ENCODE results near the gene PTPN13.
"Not testable (repeated sequence)": the region's sequence is repeated elsewhere in the genome, so short reads cannot be mapped to it uniquely, and the experiment has no call there.

The PTPN13 gene

GRCh38 chr4:86644892-86645291 is 50.8 kb downstream of the PTPN13 start:
- DNase-seq = no peak

DNA sequence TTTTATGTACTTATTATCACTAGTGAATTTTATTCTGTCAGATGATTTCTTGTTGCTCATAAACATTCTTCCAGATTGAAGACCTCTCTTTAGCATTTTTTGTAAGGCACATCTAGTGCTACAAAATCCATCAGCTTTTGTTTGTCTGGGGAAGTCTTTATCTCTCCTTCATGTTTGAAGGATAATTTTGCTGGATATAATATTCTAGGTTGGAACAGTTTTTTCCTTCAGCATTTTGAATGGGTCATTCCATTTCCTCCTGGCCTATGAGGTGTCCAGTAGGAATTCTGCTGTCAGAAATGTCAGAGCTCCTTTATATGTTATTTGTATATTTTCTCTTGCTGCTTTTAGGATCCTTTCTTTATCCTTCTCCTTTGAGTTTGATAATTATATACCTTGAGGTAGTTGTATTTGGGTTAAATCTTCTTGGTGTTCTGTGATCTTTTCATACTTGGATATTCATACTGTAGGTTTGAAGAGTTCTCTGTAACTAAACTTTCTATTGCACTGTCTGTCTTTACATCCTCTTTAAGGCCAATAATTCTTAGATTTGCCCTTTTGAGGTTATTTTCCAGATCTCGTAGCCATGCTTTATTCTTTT is 58.3 kb downstream of the PTPN13 start:
- DNase-seq = no peak

DNA sequence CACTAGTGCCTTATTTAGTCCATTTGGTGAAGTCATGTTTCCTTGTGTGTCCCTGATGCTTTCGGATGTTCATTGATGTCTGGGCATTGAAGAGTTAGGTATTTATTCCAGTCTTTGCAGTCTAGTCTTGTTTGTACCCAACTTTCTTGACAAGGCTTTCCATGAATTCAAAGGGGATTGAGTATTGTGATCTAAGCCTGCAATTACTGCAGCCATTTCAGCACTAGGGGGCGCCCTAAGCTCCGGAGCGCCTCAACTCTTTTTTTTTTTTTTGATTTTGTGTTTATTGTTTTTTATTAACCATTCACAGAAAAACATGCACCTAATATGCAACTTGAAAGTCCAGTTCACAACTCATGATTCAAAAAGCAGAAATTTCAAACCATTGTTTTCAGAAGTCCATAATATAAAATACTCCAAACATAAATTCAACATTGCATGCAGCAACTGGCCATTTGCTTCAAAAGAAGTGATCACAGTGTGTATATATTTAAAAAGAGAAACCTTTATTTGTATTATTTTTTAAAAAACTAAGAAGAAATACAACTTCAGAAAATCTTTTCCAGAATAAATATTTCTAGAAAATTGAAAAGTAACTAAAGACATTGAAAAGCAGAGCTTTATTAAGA is 59.2 kb downstream of the PTPN13 start:
- peak; percentile 60 for DNase-seq

DNA sequence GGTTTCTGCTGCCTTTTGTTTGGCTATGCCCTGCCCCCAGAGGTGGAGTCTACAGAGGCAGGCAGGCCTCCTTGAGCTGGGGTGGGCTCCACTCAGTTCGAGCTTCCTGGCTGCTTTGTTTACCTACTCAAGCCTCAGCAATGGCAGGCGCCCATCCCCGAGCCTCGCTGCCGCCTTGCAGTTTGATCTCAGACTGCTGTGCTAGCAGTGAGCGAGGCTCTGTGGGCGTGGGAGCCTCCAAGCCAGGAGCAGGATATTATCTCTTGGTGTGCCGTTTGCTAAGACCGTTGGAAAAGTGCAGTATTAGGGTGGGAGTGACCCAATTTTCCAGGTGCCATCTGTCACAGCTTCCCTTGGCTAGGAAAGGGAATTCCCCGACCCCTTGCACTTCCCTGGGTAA is 62.7 kb downstream of the PTPN13 start:
- not testable (repeated sequence) for DNase-seq

DNA sequence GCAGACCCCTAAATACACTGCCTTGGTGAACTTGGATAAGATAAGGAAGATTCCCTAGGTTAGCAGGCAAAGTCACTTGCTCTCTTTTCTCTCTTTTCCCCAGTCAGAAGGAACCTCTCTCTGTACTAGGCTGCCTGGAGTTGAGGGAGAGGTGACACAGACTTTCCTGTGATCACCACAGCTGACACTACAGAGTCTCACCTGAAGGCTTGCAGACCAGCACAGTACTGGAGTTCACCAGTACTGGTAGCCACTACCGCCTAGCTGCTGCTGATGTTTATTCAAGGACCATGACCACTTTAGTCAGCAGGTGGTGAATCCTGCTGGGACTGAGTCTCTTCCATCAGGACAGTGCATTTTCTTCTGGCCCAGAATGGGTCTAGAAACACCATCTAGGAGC is 63.3 kb downstream of the PTPN13 start:
- DNase-seq = no peak

- no peak for DNase-seq
These were observed 63.8 kb downstream of the PTPN13 start for GRCh38 chr4:86657910-86658309.

- no peak for DNase-seq
These were observed 66.3 kb downstream of the PTPN13 start for GRCh38 chr4:86660401-86660800.

GRCh38 chr4:86661006-86661405 is 66.9 kb downstream of the PTPN13 start:
- DNase-seq = no peak

DNA sequence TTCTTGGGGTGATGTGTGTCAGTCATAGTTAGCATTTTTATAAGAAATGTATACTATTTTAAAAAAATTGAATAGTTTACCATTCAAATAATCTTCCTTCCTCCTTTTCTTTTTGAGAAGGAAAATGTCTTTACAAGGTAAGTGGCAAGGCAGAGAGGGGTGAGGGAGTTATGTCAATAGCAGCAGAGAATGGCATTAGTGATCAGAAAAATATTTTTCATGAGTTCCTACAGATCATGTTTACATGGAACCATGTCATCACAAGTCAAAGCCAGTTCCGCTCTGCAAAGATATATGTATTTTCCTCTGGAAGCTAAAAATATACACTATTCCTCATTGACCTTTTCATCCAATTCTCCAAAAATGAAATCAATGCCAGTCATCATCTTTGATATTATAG is 67.3 kb downstream of the PTPN13 start:
- no peak for DNase-seq

DNA sequence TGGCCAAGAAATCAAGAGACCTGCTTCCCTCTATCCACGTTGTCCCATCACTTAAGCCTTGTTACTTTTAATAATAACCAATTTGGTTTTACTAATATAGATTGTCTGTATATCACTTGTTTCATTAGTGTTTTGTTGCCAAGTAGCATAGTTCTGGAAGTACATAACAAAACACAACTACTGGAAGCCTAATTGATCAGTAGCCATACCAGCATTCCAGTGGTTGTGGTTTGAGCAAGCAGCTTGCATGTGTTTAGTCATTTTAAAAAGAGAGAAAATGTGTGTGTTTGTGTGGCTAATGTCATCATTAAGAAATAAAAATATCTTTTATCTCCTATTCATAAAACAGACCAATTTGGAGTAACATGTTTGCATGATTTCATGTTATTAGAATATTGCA is 70.8 kb downstream of the PTPN13 start:
- no peak for DNase-seq

- no peak for DNase-seq
These were observed 76.2 kb downstream of the PTPN13 start for GRCh38 chr4:86670298-86670697.

DNA sequence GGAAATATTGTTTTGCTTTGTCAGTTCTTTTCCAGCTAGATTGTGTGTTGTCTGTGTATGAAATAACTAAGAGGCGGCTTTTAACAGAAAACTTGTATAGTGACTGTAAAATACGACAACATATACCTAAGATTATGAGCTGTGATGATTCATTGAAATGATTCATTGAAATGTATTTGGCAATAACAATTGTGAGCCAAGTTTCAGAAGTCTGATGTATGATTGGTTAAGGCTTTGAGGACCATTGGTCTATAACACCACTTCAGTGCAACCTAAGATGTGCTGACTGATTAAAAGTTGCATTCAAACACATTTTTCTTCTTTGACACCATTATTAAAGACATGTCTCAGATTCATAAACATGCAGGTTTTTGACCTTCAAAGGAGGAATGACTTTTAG is 76.6 kb downstream of the PTPN13 start:
- DNase-seq = no peak

DNA sequence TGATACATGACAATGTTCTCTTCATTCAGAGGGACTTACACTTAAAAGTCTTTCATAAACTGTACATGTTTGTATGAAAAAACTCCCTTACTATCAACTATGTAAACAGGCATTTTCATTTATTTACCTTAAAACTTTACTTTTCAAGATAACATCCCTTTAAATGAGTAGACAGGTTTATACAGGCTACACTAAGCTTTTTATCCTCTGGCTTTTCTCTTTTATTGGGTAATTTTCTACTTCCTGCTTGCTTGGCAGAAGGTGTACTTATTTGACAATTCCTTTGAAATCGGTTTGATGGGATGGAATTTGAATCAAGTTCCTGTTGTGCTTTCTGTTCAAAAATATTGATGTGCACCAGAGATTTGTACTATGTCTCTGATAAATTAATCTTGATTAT is 81.4 kb downstream of the PTPN13 start:
- no peak for DNase-seq

DNA sequence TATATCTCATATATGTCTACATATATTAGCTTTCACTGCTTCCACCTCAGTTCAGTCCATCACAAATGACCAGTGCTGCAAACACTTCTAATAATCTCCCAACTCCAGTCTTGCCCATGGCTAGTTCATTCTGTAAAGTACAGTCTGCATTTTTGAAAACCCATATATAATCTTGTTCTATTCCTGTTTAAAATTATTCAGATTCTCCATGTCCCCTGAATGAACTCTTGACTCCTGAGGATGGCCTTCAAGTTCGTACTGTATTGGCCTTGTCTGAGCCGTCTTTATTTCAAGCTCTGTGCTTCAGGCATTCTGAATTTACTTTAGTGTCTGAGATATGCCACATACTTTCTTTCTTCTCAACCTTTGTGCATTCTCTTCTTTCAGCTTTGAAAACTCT is 84.7 kb downstream of the PTPN13 start:
- DNase-seq = no peak

DNA sequence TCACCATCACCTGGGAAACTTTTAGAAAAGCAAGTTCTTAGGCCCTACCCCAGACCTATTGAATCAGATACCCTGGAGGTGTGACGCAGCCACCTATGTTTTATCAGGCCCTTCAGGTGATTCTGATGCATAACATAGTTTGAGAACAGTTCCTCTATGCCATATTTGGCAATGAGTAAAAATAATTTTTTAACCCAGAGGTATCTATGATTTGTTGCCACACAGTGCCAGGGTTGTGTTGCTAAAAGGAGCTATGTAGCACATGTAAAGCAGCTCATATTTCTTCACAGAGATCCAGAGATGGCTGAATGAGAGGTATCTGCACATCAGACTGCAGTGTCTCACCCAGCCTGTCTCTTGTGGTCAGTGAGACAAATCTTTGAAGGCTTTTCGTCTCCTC is 85.3 kb downstream of the PTPN13 start:
- no peak for DNase-seq

GRCh38 chr4:86683167-86683566 is 89.1 kb downstream of the PTPN13 start:
- DNase-seq = no peak

DNA sequence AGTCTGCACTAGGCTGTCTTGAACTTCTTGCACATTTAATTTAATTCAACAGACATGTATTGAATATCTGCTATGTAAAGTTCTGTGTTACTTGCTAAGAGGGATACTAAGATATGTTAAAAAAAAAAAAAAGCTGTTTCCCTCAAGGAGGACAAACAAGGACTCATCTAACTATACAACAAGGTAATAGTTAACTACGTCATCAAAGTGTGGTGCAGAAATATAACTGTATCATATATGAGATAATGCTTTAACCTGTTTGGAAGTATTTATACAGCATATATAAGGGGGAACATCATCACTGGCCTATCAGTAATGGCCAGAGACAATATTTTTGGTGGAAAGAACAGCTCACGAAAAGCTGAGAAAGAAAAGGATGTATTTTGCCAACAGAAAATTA is 89.9 kb downstream of the PTPN13 start:
- no peak for DNase-seq

DNA sequence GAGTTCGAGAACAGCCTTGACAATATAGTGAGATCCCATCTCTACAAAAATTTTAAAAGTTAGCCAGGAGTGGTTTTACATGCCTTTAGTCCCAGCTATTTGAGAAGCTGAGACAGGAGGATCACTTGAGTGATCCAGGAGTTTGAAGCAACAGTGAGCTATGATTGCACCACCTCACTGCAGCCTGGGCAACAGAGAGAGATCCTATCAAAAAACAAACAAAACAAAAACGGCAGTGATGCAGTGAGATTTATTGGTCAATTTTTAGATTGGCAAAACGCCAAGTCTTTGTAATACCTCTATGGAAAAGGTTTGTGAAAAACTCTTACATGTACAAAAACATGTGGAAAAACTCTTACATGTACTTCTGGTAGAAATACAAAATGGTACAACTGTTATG is 91.3 kb downstream of the PTPN13 start:
- no peak for DNase-seq

GRCh38 chr4:86686741-86687140 is 92.6 kb downstream of the PTPN13 start:
- no peak for DNase-seq

GRCh38 chr4:86688026-86688425 is 93.9 kb downstream of the PTPN13 start:
- DNase-seq = no peak

DNA sequence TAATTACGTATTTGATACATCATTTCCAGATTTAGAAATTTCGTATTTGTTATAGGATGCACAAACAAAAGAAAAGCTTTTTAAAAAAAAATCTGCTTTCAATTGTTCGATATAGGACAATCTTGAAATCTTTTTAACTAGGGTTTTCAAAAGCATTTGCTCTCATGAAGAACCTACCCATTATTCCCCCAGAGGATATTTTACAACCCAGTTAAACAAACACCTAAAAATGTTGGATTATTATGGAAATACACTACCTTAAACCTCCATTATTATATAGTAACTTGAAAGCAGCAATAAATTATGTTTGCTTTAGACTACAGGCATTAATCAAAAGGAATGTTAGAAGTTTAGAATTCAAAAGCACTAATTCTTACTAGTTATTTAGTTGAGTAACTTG is 110.5 kb downstream of the PTPN13 start:
- no peak for DNase-seq

DNA sequence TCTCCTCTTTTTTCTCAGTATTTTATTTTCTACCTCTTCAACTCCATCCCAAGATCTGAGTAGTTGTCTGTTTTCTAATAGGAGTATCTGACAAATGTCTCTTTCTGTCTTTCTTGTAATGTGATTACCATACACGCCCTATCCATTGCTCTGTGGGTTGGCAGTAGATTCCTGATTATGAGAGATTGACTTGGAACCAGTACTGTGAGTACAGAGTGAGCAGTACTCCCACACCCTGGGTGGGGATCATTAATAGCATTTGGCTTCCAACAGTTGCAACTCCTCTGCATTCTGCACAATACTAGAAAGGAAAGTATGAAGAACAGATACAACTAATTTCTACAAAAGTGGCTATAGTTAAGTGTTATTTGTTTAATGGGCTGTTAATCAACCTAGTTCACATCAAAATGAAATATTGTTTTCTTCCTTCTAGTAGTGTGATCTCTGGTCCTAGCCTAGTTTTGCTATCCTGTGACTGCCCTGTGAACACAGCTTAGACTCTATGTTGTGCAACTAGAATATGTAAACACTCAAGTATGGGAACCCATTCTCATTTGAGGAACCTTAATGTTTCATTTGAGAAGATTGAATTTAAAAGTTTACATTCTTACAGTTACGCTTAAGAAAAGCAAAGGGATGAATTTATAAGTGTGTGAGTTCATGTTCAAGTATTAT is 112.9 kb downstream of the PTPN13 start:
- DNase-seq = no peak

GRCh38 chr4:86717651-86718050 is 123.5 kb downstream of the PTPN13 start:
- no peak for DNase-seq

GRCh38 chr4:86718152-86718551 is 124.0 kb downstream of the PTPN13 start:
- no peak for DNase-seq

DNA sequence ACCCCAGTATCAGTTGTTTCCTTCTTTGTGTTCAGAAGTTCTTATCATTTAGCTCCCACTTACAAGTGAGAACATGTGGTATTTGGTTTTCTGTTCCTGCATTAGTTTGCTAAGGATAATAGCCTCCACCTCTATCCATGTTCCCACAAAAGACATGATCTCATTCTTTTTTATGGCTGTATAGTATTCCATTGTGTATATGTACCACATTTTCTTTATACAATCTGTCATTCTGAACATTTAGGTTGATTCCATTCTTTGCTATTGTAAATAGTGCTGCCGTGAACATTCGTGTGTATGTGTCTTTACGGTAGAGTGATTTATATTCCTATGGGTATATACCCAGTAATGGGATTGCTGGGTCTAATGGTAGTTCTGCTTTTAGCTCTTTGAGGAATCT is 125.0 kb downstream of the PTPN13 start:
- DNase-seq = not testable (repeated sequence)

All from stimulated activated CD8-positive, alpha-beta memory T cell treated with anti-CD3 and anti-CD28 coated beads, Interleukin-4, amount 100 ng/mL, for 48 hours (primary cell).